SH-SY5Y (cell line): ENCODE measurements around the gene KIFC3.

Experiments used
- GATA2 ChIP-seq: IDR thresholded peaks from 2 replicates; pipeline ENCODE4 v1.6.1; 2011; ENCODE audit warnings: mild to moderate bottlenecking, low read depth, low read length
- GATA3 ChIP-seq: IDR thresholded peaks from 2 replicates; pipeline ENCODE4 v1.6.1; 2011; ENCODE audit warnings: low read depth, mild to moderate bottlenecking, low read length, moderate library complexity

- no peak for TF ChIP-seq GATA3
- TF ChIP-seq GATA2, result no peak
Measured at GRCh38 chr16:57732714-57733113, 69.6 kb downstream of the KIFC3 start.
